ENCODE measurements around the gene DOK6. TPM values are rescaled to one million over a fixed set of nuclear protein-coding genes. Genes with fewer than 3 reads are reported as not detected.

Gene DOK6
- total and polyA plus RNA-seq, 11 donors = 0.46 to 9.7 (median 2.9) TPM

DNA sequence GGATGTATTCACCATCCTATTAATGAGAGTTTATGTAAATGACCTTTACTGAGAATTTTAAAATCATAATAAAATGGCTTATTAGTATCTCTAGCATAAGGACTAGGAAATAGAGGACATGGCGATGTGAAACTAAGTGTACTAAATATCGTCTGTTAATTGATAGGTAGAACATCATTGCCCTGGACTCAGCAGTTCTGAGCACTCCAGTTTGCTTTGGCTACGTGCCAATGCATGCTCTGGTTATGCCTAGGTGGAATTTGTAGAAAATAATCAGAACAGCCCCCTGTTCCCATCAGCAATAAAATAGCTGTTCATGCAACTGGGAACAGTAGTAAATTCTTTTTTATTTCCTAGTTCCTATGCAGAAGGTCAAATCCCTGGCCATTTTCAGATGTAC lies 247.8 kb downstream of the DOK6 start:
- H3K27ac ChIP-seq = no peak overlapping the region
- no peak for ATAC-seq
- no peak for DNase-seq
- H3K4me3 ChIP-seq = no peak overlapping the region
- no peaks in the 10 kb centered on the region for H3K36me3 ChIP-seq
- 75 to 87% (median 81%) methylated on average over 3 of the region's 3 CpGs for WGBS, 4 donors
- no peaks in the 10 kb centered on the region for H3K27me3 ChIP-seq
- intact Hi-C loops (cut with DNase I) = loop anchor here in 1 of 10 donors (10.0 kb wide), 1 partner anchor 54 kb away; no protein-coding TSS in a partner anchor
- TF ChIP-seq POLR2A (IDR thresholded peaks at IDR 0.05) = no peak
- TF ChIP-seq, protein P1, sequence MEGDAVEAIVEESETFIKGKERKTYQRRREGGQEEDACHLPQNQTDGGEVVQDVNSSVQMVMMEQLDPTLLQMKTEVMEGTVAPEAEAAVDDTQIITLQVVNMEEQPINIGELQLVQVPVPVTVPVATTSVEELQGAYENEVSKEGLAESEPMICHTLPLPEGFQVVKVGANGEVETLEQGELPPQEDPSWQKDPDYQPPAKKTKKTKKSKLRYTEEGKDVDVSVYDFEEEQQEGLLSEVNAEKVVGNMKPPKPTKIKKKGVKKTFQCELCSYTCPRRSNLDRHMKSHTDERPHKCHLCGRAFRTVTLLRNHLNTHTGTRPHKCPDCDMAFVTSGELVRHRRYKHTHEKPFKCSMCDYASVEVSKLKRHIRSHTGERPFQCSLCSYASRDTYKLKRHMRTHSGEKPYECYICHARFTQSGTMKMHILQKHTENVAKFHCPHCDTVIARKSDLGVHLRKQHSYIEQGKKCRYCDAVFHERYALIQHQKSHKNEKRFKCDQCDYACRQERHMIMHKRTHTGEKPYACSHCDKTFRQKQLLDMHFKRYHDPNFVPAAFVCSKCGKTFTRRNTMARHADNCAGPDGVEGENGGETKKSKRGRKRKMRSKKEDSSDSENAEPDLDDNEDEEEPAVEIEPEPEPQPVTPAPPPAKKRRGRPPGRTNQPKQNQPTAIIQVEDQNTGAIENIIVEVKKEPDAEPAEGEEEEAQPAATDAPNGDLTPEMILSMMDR (IDR thresholded peaks at IDR 0.05) = no peak
- H3K4me1 ChIP-seq = no peaks in the 10 kb centered on the region
- H3K9me3 ChIP-seq = no peaks in the 10 kb centered on the region

DNA sequence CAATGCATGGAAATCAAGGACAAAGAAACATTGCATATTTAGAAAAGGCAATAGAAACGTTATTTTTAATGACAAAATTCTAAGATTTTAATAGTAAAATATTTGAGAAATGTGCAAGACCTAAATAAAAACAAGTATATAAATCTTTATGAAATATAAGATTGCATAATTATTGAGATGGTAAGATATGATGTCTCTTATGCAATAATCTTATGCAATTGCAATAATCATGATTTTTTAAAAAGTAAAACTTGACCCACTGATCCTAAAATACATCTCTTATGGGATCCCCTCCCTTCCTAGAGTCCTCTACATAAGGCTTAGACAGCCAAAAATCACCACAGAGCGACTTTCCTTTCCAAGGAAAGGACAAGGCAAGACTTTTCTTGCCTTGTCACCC lies 249.0 kb downstream of the DOK6 start:
- no peaks in the 10 kb centered on the region for H3K4me1 ChIP-seq
- intact Hi-C loops (cut with DNase I) = loop anchor here in 1 of 10 donors (10.0 kb wide), 1 partner anchor 55 kb away; no protein-coding TSS in a partner anchor
- no peaks in the 10 kb centered on the region for H3K36me3 ChIP-seq
- no peak for TF ChIP-seq POLR2A (IDR thresholded peaks at IDR 0.05)
- TF ChIP-seq, protein P1 (IDR thresholded peaks at IDR 0.05) = no peak
- DNase-seq (no peak), ATAC-seq (no peak)
- no peaks in the 10 kb centered on the region for H3K9me3 ChIP-seq
- no peak overlapping the region for H3K27ac ChIP-seq
- H3K27me3 ChIP-seq = no peaks in the 10 kb centered on the region
- no peak overlapping the region for H3K4me3 ChIP-seq
- 79 to 90% (median 84%) methylated on average over 2 of the region's 2 CpGs for WGBS, 4 donors

DNA sequence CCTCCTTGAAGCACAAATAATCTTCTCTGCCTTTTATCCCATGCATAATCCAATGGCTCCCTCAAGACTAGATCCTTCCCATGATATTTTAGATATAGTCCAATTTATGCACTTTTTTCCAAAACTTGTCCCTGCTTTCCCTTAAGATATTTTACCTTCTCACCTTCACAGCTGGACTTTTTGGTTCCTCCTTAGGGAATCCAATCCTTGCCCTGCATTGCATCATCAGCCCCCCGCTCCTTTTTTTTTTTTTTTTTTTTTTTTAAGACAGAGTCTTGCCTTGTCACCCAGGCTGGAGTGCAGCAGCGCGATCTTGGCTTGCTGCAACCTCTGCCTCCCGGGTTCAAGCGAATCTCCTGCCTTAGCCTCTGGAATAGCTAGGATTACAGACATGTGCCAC lies 250.6 kb downstream of the DOK6 start:
- no peak for DNase-seq
- Histone ChIP-seq H3K36me3 (no peaks in the 10 kb centered on the region), H3K4me1 (no peaks in the 10 kb centered on the region), H3K27me3 (no peaks in the 10 kb centered on the region), H3K4me3 (no peak overlapping the region), H3K9me3 (no peaks in the 10 kb centered on the region), H3K27ac (no peak overlapping the region)
- intact Hi-C loops (cut with DNase I) = no loop called here
- TF ChIP-seq, protein P1 (IDR thresholded peaks at IDR 0.05) = no peak
- no peak for TF ChIP-seq POLR2A (IDR thresholded peaks at IDR 0.05)
- no peak for ATAC-seq
- WGBS, 4 donors = 94 to 99% (median 97%) methylated on average over 5 of the region's 5 CpGs

DNA sequence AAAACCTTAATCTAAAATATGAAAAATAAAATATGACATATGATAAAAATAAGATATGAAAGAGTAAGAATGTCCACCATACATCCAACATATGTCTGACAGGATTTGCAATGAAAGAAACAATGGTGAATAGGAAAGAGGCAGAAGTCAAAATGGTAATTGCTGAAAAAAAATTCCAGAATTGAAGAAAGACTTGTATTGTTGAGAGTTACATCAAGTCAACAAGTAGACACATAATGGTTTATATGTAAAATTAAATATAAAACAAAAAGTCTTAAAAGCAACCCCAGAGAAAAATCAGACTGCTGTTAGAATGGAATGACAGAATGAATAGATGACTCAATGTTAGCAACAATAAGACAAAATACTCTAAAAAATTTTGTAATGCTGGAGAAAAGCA lies 255.1 kb downstream of the DOK6 start:
- Histone ChIP-seq H3K4me3 (no peak overlapping the region), H3K27me3 (no peaks in the 10 kb centered on the region), H3K27ac (no peak overlapping the region), H3K9me3 (no peaks in the 10 kb centered on the region), H3K4me1 (peaks cover 0 to 9% (median 0%) of the 10 kb centered on the region in 12 donors), H3K36me3 (no peaks in the 10 kb centered on the region)
- intact Hi-C loops (cut with DNase I) = no loop called here
- no peak for DNase-seq
- ATAC-seq = no peak
- TF ChIP-seq, protein P1 (IDR thresholded peaks at IDR 0.05) = no peak
- no peak for TF ChIP-seq POLR2A (IDR thresholded peaks at IDR 0.05)
